ENCODE measurements around the gene UBAP2L.

UBAP2L gene, protein sequence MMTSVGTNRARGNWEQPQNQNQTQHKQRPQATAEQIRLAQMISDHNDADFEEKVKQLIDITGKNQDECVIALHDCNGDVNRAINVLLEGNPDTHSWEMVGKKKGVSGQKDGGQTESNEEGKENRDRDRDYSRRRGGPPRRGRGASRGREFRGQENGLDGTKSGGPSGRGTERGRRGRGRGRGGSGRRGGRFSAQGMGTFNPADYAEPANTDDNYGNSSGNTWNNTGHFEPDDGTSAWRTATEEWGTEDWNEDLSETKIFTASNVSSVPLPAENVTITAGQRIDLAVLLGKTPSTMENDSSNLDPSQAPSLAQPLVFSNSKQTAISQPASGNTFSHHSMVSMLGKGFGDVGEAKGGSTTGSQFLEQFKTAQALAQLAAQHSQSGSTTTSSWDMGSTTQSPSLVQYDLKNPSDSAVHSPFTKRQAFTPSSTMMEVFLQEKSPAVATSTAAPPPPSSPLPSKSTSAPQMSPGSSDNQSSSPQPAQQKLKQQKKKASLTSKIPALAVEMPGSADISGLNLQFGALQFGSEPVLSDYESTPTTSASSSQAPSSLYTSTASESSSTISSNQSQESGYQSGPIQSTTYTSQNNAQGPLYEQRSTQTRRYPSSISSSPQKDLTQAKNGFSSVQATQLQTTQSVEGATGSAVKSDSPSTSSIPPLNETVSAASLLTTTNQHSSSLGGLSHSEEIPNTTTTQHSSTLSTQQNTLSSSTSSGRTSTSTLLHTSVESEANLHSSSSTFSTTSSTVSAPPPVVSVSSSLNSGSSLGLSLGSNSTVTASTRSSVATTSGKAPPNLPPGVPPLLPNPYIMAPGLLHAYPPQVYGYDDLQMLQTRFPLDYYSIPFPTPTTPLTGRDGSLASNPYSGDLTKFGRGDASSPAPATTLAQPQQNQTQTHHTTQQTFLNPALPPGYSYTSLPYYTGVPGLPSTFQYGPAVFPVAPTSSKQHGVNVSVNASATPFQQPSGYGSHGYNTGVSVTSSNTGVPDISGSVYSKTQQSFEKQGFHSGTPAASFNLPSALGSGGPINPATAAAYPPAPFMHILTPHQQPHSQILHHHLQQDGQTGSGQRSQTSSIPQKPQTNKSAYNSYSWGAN

DNA sequence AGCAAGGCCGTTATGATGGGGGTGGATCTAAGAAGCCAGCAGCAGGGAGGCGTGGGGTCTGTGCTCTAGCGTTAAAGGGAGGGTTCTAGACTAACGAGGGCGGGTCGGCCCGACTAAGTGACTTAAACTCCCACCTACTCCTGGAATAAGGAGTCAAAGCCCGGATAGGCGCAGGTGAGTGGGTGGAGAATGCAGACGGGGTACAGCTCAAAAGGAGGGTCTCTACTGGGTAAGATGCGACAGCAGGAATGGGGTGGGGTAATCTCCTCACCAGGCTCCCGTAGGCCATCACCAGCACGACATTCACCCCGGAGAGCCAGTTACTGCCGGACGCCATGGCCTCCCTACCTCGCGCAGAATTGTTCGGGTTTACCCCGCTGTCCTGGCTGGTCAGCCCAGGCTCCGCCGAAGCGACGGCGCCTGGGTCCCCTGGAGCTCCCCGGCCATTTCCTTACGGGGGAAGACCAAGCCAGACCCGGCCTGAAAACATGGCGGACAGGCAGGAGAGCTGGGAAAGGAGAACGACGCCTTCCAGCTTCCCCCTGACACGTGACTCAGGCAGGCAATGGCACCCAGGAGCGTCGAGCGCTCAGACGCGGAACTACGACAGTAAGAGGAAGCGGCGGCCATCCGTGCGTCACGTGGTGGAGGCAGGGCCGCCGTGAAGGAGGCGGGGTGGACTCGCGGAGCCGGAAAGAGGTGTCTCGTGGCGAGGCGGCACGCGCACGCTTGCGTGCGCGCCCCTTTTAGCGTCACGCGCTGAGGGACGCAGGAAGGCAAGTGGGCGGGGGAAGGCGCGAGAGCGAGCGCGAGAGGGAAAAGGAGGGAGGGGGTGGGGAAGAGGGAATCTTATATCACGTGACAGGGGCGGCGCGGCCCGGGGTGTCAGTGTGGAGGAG is at the start of gene UBAP2L:
UBAP2L (plus strand) TSS at position 885 of the 899 bp plus-strand sequence. CDS start 4,169 bp downstream, outside the sequence.
- DNase-seq (ENCODE audit: low read depth): peak; percentile 95

DNA sequence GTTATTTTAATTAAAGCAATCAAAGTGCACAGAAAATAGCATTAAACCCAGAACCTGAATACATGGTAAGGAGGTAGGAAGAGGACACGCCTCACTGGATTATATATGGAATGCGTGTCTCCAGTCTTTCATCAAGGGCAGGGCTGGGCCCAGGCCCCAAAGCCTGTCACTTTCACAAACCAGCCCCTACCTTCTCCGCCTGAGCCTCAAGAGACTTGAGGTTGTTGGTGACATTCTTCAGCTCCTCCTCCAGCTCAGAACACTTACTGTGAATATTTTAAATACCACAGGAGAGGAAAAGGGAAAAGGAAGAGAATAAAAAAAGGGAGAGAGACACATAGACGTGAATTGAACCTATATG is 49.6 kb upstream of the UBAP2L start:
- no peak for DNase-seq (ENCODE audit: low read depth)

DNA sequence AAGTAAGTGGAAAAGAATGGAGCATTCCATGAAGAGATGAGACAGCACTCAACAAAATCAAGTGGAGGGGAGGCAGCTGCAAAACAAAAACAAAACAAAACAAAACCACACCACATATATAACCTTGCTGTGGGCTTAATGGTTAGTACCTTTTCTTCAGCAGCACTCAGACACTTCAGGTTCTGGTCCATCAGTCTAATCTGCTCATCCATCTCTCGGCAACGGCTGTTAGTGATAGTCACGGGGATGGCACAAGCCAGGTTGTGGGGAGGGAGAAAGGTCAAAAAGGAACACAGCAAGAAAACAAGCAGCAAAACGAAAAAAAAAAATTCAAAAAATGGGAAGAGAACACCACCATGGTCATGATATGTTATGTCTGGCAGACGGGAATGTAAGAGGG is 48.9 kb upstream of the UBAP2L start:
- no peak for DNase-seq (ENCODE audit: low read depth)

DNA sequence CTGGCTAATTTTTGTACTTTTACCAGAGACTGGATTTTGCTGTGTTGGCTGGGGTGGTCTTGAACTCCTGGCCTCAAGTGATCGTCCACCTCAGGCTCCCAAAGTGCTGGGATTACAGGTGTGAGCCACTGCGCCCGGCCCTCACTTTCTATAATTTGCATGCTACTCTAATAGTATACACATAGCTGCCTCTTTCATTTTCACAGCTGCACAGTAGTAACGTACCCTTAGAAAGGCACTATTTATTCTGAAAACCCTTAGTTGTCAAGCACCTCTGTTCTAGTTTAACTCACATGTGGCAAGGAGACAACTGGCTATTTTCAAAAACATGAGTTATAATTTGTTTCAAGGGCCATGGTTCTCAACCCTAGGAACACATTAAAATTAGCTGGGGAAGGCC is 46.1 kb upstream of the UBAP2L start:
- DNase-seq (ENCODE audit: low read depth): no peak

DNA sequence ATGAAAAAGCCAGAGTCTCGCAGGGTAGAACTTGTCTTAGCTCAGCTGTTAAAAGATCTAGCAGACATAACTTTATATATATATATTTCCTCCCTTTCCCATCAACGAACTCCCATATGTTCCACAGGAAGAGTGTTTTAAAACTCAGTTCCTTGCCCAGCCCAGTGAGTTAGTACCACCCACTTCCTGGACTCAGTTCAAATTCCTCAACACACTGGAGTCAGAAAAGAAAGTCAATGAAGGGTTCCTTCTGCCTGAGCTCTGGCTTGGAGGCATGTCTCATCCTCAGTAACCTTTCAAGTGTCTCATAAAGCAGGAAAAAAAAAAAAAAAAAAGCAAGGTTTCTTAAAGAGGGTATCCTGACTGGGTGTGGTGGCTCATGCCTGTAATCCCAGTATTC is 44.4 kb upstream of the UBAP2L start:
- no peak for DNase-seq (ENCODE audit: low read depth)

DNA sequence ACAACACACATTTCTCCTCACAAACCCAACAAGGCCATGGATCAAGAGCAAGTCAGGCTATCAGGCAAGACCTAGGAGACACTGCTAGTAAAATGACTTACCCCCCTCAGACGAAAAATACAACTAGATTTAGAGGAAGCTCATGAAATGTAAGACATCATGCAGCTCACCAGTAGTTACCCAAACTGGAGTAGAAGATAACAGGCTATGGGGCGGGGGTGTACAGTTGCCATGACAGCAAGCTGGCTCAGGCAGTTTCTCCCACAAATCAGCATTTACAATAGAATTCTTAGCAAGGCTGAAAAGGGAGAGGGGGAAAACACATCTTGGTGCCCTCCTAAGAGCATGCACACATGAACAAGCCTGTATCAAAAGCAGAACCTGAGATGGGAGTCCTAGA is 42.7 kb upstream of the UBAP2L start:
- DNase-seq (ENCODE audit: low read depth): no peak

DNA sequence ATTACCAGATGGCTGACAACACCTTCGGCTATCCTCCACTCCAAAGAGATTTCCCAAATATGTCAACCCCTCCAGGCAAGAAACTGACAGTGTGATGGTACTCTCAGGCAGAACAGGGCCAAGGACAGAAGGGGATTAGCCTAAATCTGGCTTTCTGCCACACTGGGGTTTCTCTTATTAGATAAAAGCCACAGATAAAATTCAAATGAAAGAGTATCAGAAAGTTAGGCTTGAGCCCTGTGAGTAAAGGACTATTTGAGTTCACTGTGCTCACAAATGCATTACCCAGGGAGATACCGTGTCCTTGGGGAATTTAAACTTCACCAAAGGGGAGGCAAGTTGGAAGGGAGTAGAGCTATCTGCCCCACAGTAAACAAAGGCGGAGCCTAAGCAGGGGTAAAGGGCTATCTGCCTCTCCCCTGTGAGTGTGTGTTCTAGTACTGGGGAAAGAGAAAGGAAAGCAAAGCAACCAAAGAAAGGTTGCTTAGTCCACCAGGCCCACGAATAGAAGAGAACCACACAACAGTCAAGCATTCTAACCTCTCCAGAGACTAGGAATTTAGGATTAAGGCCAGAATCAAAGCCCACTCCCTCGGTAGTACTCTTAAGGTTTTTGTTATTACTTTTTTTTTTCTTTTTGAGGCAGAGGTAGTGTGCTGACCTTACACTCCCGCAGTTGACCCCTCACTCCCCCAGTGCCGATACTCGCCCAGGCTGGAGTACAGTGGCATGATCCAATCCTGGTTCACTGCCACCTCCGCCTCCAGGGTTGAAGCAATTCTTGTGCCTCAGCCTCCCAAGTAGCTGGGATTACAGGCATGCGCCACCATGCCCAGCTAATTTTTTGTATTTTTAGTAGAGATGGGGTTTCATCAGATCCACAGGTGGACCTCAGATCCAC is 41.6 kb upstream of the UBAP2L start:
- no peak for DNase-seq (ENCODE audit: low read depth)

DNA sequence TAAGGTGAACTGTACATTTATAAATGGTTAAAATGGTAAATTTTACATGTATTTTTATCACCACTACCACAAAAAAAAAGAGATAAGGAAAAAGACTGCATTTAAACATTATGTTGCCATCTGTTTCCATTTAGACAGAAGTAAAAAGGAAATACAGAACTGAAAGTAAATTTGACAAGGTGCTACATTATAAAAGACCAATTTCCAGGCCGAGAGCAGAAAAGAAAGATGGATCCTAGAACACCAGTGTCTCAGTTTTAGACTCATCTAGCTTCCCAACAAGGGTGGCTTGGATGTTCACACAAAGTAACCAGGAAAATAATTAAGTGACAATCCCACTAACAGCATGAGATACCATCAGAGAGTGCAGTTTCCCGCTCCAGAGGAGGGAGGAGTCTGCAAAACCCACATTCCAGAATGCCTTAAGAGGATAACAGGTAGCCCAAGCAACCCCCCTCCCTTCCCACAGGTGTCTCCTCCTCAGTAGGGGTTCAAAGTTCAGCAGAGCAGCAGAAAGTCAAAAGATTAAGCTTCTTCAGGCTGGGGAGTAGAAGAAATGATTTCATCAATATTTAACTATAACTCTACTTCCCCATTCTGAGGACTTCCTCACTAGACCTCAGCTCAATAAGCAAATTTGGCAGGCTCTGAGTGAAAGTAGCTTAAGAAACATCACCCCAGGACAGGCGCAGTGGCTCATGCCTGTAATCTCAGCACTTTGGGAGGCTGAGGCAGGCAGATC is 40.6 kb upstream of the UBAP2L start:
- DNase-seq (ENCODE audit: low read depth): no peak

DNA sequence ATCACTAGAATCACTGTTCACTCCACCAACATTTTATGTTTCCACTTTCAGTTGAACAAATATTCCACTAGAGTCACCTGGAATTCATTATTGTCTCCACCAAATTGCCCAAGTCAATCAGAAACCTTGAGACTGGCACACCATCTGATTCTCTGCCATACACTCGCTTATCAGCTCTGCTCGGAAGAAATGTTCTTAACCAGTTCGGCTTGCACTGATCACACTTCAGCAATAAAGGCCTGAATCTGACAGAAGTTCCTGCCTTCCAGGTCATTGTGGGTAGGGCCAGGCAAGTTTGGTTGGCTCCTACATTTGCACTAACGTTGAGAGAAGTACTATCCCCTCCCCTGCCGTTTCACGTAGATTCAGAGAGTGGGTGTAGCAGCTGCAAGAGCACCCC is 38.8 kb upstream of the UBAP2L start:
- no peak for DNase-seq (ENCODE audit: low read depth)

DNA sequence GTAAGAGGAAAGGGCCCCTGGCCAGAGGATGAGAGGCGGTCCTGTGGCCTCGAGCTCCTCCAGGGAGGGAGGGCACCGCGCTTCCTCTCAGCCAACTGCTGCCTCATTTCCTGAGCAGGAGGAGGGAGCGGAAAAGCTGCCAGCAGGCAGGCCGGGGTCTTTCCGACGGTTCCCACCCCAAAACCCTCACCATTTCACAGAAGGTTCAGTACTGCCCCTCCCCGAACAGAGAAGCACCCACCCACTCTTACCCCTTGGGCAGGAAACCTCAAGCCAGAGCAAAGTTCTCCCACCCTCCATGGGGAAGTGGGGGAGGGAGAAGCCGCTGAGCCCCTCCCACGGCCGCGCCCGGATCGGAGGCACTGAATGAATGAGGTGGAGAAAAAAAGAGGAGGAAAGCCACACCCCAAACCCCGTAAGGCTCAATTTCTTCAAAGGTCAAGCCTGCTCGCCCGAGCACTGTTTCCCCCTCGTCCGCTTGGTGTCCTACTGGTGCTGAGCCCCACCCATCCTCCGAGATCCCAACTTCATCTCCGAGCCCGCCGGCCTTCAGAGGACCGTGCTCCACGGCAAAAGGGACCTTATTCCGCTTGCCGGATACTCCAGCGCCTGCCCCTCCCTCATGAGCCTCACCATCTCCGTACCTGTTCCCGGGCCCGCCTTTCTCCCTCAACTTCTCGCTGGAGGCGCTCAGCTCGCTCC is 38.3 kb upstream of the UBAP2L start:
- DNase-seq (ENCODE audit: low read depth): peak; percentile 20

DNA sequence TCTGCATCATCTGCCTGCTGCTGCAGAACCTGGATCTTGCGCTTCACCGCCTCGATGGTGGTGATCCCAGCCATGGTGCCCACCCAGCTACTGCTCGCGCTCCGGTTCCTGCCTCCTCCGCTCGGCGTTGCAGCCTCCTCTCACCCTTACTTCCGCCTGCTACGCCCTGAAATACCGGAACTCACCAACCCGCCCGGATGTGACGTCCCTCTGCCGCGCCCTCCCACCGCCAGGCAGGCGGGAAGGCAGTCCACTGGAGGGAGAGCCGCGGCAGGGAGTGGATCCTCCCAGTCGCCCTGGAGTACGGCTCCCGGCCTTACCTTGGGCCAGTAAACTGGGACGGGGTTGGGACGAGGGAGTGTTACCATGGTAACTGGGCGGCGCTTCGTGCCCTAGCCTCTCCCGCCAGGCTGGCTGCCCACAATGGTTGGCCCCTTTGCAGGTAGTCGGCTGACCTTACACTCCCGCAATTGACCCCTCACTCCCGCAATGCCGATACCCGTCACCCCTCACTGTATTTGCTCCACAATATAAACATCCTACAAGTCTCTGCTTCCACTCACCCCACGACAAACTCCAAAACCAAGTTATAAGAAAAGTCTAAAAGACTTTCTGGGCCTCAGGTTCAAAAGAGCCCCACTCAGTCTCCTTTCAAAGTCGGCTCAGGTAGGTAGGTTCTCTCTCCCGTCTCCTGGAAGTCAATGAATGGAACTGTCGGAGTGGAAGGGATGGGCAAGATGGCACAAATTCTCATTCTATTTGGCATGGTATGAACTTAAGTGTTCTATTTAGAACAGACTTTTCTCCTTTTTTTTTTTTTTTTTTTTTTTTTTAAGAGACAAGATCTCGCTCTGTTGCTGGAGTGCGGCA is 37.5 kb upstream of the UBAP2L start:
- peak; percentile 91 for DNase-seq (ENCODE audit: low read depth)

DNA sequence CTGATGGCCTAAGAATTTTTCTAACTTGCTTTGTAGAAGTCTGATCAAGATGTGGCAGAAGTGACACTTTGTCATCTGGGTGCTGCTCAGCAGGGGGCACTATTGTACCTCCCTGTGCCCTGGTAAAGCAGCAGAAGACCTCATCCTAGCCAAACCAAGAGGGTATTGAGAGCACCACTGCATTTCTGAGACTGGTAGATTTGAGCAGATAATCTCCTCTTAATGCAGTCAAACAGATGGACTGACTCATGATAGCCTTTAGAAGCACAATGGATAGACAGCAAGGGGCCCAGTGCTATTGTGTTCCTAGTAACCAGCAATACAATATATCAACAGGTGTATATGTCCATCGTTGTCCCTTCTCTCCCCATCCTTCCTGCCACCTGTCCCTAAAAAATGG is 34.6 kb upstream of the UBAP2L start:
- peak; percentile 34 for DNase-seq (ENCODE audit: low read depth)

DNA sequence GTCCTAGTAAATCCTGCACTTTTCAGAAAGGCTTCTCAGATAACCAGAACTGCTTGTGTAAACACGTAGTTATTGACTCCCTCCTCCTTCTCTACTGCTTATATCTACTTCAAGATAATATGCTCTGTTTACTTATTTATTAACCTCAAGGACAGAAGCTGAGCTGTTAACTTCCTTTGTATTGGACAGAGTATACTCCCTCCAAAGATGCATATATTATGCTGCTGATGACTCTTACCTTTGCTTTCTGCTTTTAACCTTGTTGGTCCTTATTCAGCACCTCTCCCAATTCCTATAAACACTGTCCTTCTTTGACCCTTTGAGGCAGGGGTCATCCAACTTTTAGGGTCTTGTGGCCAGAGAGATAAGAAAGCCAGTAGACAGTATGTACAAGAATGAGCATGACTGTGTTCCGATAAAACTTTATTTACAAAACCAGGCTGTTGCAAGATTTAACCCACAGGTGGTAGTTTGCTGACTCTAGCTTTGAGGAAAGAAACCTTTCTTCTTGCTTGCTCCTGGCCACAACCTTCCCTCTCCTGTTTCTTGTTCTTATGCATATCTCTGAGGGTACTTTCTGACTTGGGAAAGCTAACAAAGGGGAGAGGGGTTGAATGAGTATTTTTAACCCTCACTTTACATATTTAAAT is 33.8 kb upstream of the UBAP2L start:
- DNase-seq (ENCODE audit: low read depth): no peak

DNA sequence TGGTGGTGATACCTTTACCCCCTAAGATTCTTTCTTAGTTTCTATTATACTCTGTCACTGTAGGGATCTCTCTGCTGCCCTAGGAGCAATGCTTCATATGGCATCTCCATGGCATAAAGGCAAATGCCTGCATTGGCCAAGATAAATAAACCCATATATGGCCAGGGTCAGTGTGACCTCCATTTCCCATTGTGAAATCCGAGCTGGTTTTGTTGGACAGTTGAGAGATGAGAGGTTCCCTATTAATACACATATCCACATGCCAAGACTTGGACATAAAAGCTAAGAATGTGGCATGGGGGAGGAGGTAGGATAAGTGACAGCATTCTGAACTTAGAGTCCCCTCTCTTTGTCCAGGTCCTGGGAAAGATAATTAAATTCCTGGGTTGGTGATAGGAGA is 30.2 kb upstream of the UBAP2L start:
- DNase-seq (ENCODE audit: low read depth): no peak

DNA sequence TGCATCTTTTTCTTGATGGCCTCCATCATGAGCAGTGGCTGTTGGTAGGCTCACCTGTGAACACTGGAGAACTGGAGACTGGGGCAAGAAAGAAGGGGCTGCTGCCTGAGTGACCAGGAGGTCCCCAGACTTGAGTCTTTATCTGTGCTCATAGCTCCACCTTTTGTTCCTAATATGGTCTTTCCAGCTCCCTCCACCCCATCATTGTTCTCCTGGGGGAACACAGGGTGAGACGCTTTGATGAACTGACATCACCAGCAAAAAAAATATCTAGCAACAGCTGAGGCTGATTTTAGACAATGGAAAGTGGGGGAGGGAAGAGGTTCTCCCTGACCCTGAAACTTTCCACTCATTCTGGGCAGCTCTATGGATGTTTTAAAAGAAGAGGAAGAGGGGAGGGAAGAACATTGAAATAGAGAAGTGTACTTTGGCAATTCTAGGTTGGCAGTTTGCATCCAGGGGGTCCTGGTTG is 28.7 kb upstream of the UBAP2L start, which contains the start of gene TPM3:
TPM3 (minus strand) TSS at position 111 of the 472 bp plus-strand sequence; CDS start at position 29, 82 bp downstream.
- no peak for DNase-seq (ENCODE audit: low read depth)

DNA sequence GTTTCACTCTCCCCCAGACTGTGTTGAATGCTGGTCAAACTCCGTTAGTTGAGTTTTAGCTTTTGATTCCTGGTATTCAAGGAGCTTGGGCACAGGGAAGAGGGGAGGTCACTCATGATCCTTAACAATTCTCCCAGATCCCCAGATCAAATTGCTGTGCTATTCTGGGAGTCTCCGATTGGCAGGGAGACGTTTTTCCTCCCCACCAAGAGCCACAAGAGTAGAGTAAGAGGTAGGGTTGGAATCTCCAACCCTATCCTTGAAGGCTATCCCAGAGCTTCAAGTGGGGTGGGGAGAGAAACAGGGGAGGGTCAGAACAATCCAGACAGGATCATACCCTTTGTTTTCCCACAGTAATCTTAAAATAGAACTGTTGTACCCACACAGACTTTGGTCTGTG is 28.3 kb upstream of the UBAP2L start:
- no peak for DNase-seq (ENCODE audit: low read depth)

DNA sequence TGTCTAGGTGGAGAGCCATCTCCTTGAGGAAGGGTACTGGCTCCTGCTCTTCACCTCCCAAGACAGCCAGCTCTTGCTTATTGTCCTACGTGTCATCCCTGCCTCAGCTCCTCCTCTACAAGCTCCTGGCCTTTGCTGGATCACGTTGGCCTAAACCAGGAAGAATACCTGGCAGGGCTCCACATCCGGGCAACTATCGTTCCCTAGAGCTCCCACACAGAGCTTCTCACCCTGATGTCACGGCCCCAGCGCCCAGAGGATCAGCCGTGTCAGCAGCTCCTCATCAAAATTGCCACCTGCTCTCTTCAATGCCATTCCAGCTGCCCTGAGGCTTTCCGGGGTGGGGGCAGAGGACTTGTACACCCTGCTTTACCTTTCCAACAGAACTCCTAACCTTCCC is 26.9 kb upstream of the UBAP2L start:
- DNase-seq (ENCODE audit: low read depth): no peak
